Astrocyte (in vitro differentiated cells and primary cell): Measurements from ENCODE around the gene WNT4. TPM values are rescaled to one million over a fixed set of nuclear protein-coding genes. Genes with fewer than 3 reads are reported as not detected.

Experiments used
- DNase-seq: peaks from one replicate; pipeline ENCODE4 v3.0.0-alpha.2; 2010; ENCODE audit warnings: low read depth
- FAIRE-seq: peaks from 2 replicates; lab custom pipeline; 2011; peaks lifted over from hg19 to GRCh38; lab: Jason Lieb, UNC
- H2AFZ ChIP-seq: 2 replicates; pipeline ENCODE4 v1.6.0; 2012; ENCODE audit warnings: low read depth, low read length, inconsistent platforms
- H3K27ac ChIP-seq: 2 replicates; pipeline ENCODE4 v1.5.1; 2011; ENCODE audit warnings: low read depth, low read length, inconsistent platforms
- H3K27me3 ChIP-seq: 2 replicates; pipeline ENCODE4 v1.6.0; 2011; ENCODE audit warnings: low read length, inconsistent platforms; ENCODE audit not compliant: insufficient read depth
- H3K36me3 ChIP-seq: 2 replicates; pipeline ENCODE4 v1.5.1; 2011; ENCODE audit warnings: low read length, inconsistent platforms; ENCODE audit not compliant: insufficient read depth
- H3K4me1 ChIP-seq: 2 replicates; pipeline ENCODE4 v1.5.1; 2011; ENCODE audit warnings: low read length, inconsistent platforms; ENCODE audit not compliant: insufficient read depth
- H3K4me2 ChIP-seq: 2 replicates; pipeline ENCODE4 v1.6.0; 2012; ENCODE audit warnings: low read length, inconsistent platforms
- H3K4me3 ChIP-seq: 2 replicates; pipeline ENCODE4 v1.5.1; 2011; ENCODE audit warnings: low read depth, mild to moderate bottlenecking, low read length, inconsistent platforms; ENCODE audit not compliant: insufficient read depth
- H3K79me2 ChIP-seq: 2 replicates; pipeline ENCODE4 v1.6.0; 2012; ENCODE audit warnings: mild to moderate bottlenecking, low read length, inconsistent platforms; ENCODE audit not compliant: insufficient read depth
- H3K9ac ChIP-seq: 2 replicates; pipeline ENCODE4 v1.6.0; 2012; ENCODE audit warnings: mild to moderate bottlenecking, low read length, inconsistent platforms
- H3K9me3 ChIP-seq: 2 replicates; pipeline ENCODE4 v1.5.1; 2012; ENCODE audit warnings: low read depth, mild to moderate bottlenecking, low read length, inconsistent platforms; ENCODE audit not compliant: insufficient read depth
- H4K20me1 ChIP-seq: 2 replicates; pipeline ENCODE4 v1.6.0; 2012; ENCODE audit warnings: low read length, inconsistent platforms; ENCODE audit not compliant: insufficient read depth
- H3K27ac Mint-ChIP-seq: one replicate; pipeline ENCODE4 v1.8.0; 2021; ENCODE audit warnings: mild to moderate bottlenecking, mixed read lengths; ENCODE audit not compliant: unreplicated experiment
- H3K27me3 Mint-ChIP-seq: one replicate; pipeline ENCODE4 v1.8.0; 2021; ENCODE audit warnings: low read depth, mixed read lengths; ENCODE audit not compliant: unreplicated experiment
- H3K36me3 Mint-ChIP-seq: one replicate; pipeline ENCODE4 v1.8.0; 2021; ENCODE audit warnings: low read depth, mixed read lengths; ENCODE audit not compliant: unreplicated experiment
- H3K4me1 Mint-ChIP-seq: one replicate; pipeline ENCODE4 v1.8.0; 2021; ENCODE audit warnings: low read depth, mixed read lengths; ENCODE audit not compliant: unreplicated experiment
- H3K4me3 Mint-ChIP-seq: one replicate; pipeline ENCODE4 v1.8.0; 2021; ENCODE audit warnings: mild to moderate bottlenecking, moderate library complexity, mixed read lengths; ENCODE audit not compliant: unreplicated experiment
- H3K9me3 Mint-ChIP-seq: one replicate; pipeline ENCODE4 v1.8.0; 2021; ENCODE audit warnings: mild to moderate bottlenecking, mixed read lengths; ENCODE audit not compliant: unreplicated experiment
- EZH2 ChIP-seq: IDR thresholded peaks from 2 replicates; pipeline ENCODE4 v1.6.1; 2012; ENCODE audit warnings: mild to moderate bottlenecking, low read length, inconsistent platforms; ENCODE audit not compliant: insufficient read depth
- total RNA-seq: library from RNA; stranded (reverse); gene quantifications from 2 replicates; pipeline ENCODE4 v1.2.1, GENCODE V29; 2021
- TF ChIP-seq, protein P1 (sequence below): IDR thresholded peaks from 2 replicates; pipeline ENCODE4 v1.5.1; 2011; ENCODE audit warnings: low read depth, mild to moderate bottlenecking, inconsistent platforms, low read length, moderate library complexity; ENCODE audit not compliant: insufficient read depth

Gene WNT4
- total RNA-seq, 1 donor from 2014 or later = 1.2 TPM

DNA sequence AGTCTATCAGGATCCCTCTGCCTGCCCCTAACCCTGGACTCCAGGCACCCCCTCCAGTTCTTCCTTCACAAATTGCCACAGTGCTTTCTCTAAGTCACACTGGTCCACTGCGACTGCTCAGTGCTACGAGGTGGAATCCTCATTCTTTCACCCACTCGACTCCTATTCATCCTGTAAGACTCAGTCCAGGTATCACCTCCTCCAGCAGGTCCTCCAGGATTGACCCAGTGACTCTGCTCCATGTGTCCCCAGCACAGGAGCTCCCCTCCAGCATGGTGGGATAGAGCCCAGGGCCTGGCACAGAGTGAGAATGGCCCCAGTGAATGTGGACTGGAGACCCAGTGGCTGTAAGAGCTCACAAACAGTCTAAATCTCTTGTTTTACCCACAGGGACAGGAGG is 45.5 kb upstream of the WNT4 start:
- Histone ChIP-seq H3K27ac (no peak overlapping the region), H3K27me3 (peaks cover 15% of the 10 kb centered on the region), H3K4me3 (no peak overlapping the region), H3K9ac (no peak overlapping the region), H3K9me3 (no peaks in the 10 kb centered on the region), H3K79me2 (no peaks in the 10 kb centered on the region), H3K4me1 (peaks cover 2% of the 10 kb centered on the region), H3K36me3 (no peaks in the 10 kb centered on the region), H3K4me2 (no peak overlapping the region), H2AFZ (no peak overlapping the region), H4K20me1 (no peaks in the 10 kb centered on the region)
- TF ChIP-seq, protein P1, sequence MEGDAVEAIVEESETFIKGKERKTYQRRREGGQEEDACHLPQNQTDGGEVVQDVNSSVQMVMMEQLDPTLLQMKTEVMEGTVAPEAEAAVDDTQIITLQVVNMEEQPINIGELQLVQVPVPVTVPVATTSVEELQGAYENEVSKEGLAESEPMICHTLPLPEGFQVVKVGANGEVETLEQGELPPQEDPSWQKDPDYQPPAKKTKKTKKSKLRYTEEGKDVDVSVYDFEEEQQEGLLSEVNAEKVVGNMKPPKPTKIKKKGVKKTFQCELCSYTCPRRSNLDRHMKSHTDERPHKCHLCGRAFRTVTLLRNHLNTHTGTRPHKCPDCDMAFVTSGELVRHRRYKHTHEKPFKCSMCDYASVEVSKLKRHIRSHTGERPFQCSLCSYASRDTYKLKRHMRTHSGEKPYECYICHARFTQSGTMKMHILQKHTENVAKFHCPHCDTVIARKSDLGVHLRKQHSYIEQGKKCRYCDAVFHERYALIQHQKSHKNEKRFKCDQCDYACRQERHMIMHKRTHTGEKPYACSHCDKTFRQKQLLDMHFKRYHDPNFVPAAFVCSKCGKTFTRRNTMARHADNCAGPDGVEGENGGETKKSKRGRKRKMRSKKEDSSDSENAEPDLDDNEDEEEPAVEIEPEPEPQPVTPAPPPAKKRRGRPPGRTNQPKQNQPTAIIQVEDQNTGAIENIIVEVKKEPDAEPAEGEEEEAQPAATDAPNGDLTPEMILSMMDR = no peak
- no peak for TF ChIP-seq EZH2
- Mint-ChIP-seq H3K27ac (no peak overlapping the region), H3K4me3 (no peak overlapping the region), H3K27me3 (peaks cover 59% of the 10 kb centered on the region), H3K4me1 (no peaks in the 10 kb centered on the region), H3K36me3 (peaks cover 2% of the 10 kb centered on the region), H3K9me3 (peaks cover 4% of the 10 kb centered on the region)
- FAIRE-seq (no peak), DNase-seq (no peak)

DNA sequence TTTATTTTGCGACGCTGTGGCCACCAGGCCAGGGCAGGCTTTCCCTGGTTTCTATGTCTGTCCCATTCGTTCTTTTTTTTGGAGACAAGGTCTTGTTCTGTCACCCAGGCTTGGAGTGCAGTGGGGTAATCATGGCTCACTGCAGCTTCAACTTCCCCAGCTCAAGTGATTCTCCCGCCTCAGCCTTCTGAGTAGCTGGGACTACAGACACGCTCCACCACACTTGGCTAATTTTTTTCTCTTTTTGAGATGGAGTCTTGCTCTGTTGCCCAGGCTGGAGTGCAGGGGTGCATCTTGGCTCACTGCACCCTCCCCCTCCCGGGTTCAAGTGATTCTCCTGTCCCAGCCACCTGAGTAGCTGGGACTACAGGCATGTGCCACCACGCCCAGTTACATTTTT is 43.4 kb upstream of the WNT4 start:
- H3K36me3 Mint-ChIP-seq = peaks cover 2% of the 10 kb centered on the region

More for the DNA sequence above, 43.4 kb upstream of the WNT4 start:
- no peak for DNase-seq
- H3K27me3 ChIP-seq = peaks cover 19% of the 10 kb centered on the region
- H3K9me3 ChIP-seq = no peaks in the 10 kb centered on the region
- H3K4me2 ChIP-seq = no peak overlapping the region
- H3K9ac ChIP-seq = no peak overlapping the region
- Mint-ChIP-seq H3K27me3 (peaks cover 64% of the 10 kb centered on the region), H3K4me3 (no peak overlapping the region), H3K4me1 (no peaks in the 10 kb centered on the region), H3K9me3 (peaks cover 4% of the 10 kb centered on the region), H3K27ac (peak overlapping the region; percentile 42)
- FAIRE-seq = no peak
- no peak overlapping the region for H3K4me3 ChIP-seq
- no peak overlapping the region for H3K27ac ChIP-seq
- H3K36me3 ChIP-seq = no peaks in the 10 kb centered on the region
- H2AFZ ChIP-seq = no peak overlapping the region
- no peaks in the 10 kb centered on the region for H4K20me1 ChIP-seq
- no peak for TF ChIP-seq EZH2
- TF ChIP-seq, protein P1 = no peak
- H3K4me1 ChIP-seq = peaks cover 2% of the 10 kb centered on the region
- H3K79me2 ChIP-seq = no peaks in the 10 kb centered on the region
